ENCODE measurements around the gene ST8SIA4.

Gene ST8SIA4

GRCh38 chr5:100842080-100842479 lies 61.0 kb downstream of the ST8SIA4 start:
- Histone ChIP-seq H2AFZ (ENCODE audit: low read length) (no peak overlapping the region), H3K9me2 (replicated peaks; ENCODE audit: insufficient read depth, low read length) (no peaks in the 10 kb centered on the region), H3K9ac (ENCODE audit: low read length) (no peak overlapping the region), H3K9me3 (replicated peaks; ENCODE audit: insufficient read depth, low read length) (no peaks in the 10 kb centered on the region), H3K4me3 (ENCODE audit: low read length) (no peak overlapping the region), H3K79me2 (ENCODE audit: low read length) (peaks cover 59% of the 10 kb centered on the region), H3K4me1 (ENCODE audit: low read length) (peaks cover 8% of the 10 kb centered on the region), H3K36me3 (replicated peaks; ENCODE audit: insufficient read depth, low read length) (no peaks in the 10 kb centered on the region), H3F3A (ENCODE audit: insufficient read depth, low read length) (no peaks in the 10 kb centered on the region), H3K4me2 (ENCODE audit: low read depth, low read length) (no peak overlapping the region), H3K27me3 (replicated peaks; ENCODE audit: insufficient read depth, low read length) (no peaks in the 10 kb centered on the region), H3K27ac (ENCODE audit: low read length) (no peak overlapping the region), H4K20me1 (ENCODE audit: insufficient read depth, low read length) (no peaks in the 10 kb centered on the region)
- DNase-seq, result no peak
- TF ChIP-seq EZH2 (optimal IDR thresholded peaks at IDR 0.05; ENCODE audit: low read depth, low read length), result no peak
- TF ChIP-seq EZH2phosphoT487 (IDR thresholded peaks at IDR 0.05; ENCODE audit: low read length), result no peak
- TF ChIP-seq CTCF (IDR thresholded peaks at IDR 0.05; ENCODE audit: low read length), result no peak

- no peaks in the 10 kb centered on the region for H3K27me3 ChIP-seq (replicated peaks; ENCODE audit: insufficient read depth, low read length)
- 0 out of 2 replicates have a peak, but pooled peaks cover 2% of the 10 kb centered on the region for H3K4me1 ChIP-seq (ENCODE audit: low read length)
- TF ChIP-seq CTCF (IDR thresholded peaks at IDR 0.05; ENCODE audit: low read length) (no peak), EZH2 (optimal IDR thresholded peaks at IDR 0.05; ENCODE audit: low read depth, low read length) (no peak), EZH2phosphoT487 (IDR thresholded peaks at IDR 0.05; ENCODE audit: low read length) (no peak)
- H3F3A ChIP-seq (ENCODE audit: insufficient read depth, low read length), result no peaks in the 10 kb centered on the region
- H3K9me2 ChIP-seq (replicated peaks; ENCODE audit: insufficient read depth, low read length), result no peaks in the 10 kb centered on the region
- H3K4me2 ChIP-seq (ENCODE audit: low read depth, low read length), result no peak overlapping the region
- no peaks in the 10 kb centered on the region for H3K9me3 ChIP-seq (replicated peaks; ENCODE audit: insufficient read depth, low read length)
- no peaks in the 10 kb centered on the region for H3K36me3 ChIP-seq (replicated peaks; ENCODE audit: insufficient read depth, low read length)
- no peak overlapping the region for H3K4me3 ChIP-seq (ENCODE audit: low read length)
- H4K20me1 ChIP-seq (ENCODE audit: insufficient read depth, low read length), result no peaks in the 10 kb centered on the region
- no peak overlapping the region for H3K9ac ChIP-seq (ENCODE audit: low read length)
- no peak overlapping the region for H2AFZ ChIP-seq (ENCODE audit: low read length)
- H3K27ac ChIP-seq (ENCODE audit: low read length), result no peak overlapping the region
- peaks cover 54% of the 10 kb centered on the region for H3K79me2 ChIP-seq (ENCODE audit: low read length)
- DNase-seq, result no peak
Measured at GRCh38 chr5:100841358-100842076, 61.6 kb downstream of the ST8SIA4 start.

DNA sequence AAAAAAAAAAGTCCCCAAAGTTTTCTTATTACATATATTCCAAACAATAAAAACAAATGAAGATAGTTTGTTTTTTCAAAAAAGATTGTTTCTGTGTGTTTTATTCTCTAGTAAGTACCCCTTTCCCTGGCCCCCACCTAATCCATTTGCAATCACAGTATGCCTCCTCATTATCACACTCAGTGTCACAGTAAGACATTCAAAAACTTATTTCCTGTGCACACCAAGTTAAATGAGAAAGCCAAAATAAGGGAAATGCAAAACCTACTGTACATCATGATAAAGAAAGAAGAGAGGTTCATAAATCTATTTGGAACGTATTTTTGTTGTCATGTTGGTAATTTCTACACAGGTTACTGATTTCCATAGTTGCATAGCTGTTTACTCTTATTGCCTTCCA lies 62.3 kb downstream of the ST8SIA4 start:
- no peaks in the 10 kb centered on the region for H3K9me2 ChIP-seq (replicated peaks; ENCODE audit: insufficient read depth, low read length)
- H3K27me3 ChIP-seq (replicated peaks; ENCODE audit: insufficient read depth, low read length), result no peaks in the 10 kb centered on the region
- no peak for DNase-seq
- H4K20me1 ChIP-seq (ENCODE audit: insufficient read depth, low read length), result no peaks in the 10 kb centered on the region
- H3K4me1 ChIP-seq (ENCODE audit: low read length), result no peaks in the 10 kb centered on the region
- H3K79me2 ChIP-seq (ENCODE audit: low read length), result peaks cover 54% of the 10 kb centered on the region
- TF ChIP-seq EZH2 (optimal IDR thresholded peaks at IDR 0.05; ENCODE audit: low read depth, low read length), result no peak
- TF ChIP-seq EZH2phosphoT487 (IDR thresholded peaks at IDR 0.05; ENCODE audit: low read length), result no peak
- no peak for TF ChIP-seq CTCF (IDR thresholded peaks at IDR 0.05; ENCODE audit: low read length)
- no peak overlapping the region for H2AFZ ChIP-seq (ENCODE audit: low read length)
- no peaks in the 10 kb centered on the region for H3K36me3 ChIP-seq (replicated peaks; ENCODE audit: insufficient read depth, low read length)
- H3K9ac ChIP-seq (ENCODE audit: low read length), result no peak overlapping the region
- no peaks in the 10 kb centered on the region for H3K9me3 ChIP-seq (replicated peaks; ENCODE audit: insufficient read depth, low read length)
- no peak overlapping the region for H3K4me2 ChIP-seq (ENCODE audit: low read depth, low read length)
- no peak overlapping the region for H3K4me3 ChIP-seq (ENCODE audit: low read length)
- no peak overlapping the region for H3K27ac ChIP-seq (ENCODE audit: low read length)
- no peaks in the 10 kb centered on the region for H3F3A ChIP-seq (ENCODE audit: insufficient read depth, low read length)
